ENCODE results near the gene ZNFX1.

Gene ZNFX1

GRCh38 chr20:49230561-49231133 lies 47.2 kb downstream of the ZNFX1 start:
- Histone ChIP-seq H3K27me3 (ENCODE audit: insufficient read depth, poor library complexity, severe bottlenecking) (no peaks in the 10 kb centered on the region), H3K27ac (replicated peaks) (peak overlapping the region; percentile 60), H3K4me3 (replicated peaks; ENCODE audit: insufficient read depth, low read length) (no peak overlapping the region)
- peak; percentile 81 to 88 for DNase-seq (ENCODE audit: low read depth in 1 of 2, low spot score in 1 of 2)
- TF ChIP-seq GABPA (IDR thresholded peaks at IDR 0.05; ENCODE audit: low read depth) (no peak), CTCF (IDR thresholded peaks at IDR 0.05; ENCODE audit: insufficient read depth, low read length) (no peak), SPI1 (IDR thresholded peaks at IDR 0.05; ENCODE audit: borderline replicate concordance, low read depth) (peak; percentile 98), POLR2AphosphoS5 (IDR thresholded peaks at IDR 0.05; ENCODE audit: low read depth) (peak; percentile 57; the same call in 1 of the 2 replicates), REST (IDR thresholded peaks at IDR 0.05; ENCODE audit: insufficient replicate concordance, low read depth) (no peak)

- no peak for DNase-seq (ENCODE audit: low read depth in 1 of 2, low spot score in 1 of 2)
- H3K4me3 ChIP-seq (replicated peaks; ENCODE audit: insufficient read depth, low read length) = no peak overlapping the region
- TF ChIP-seq POLR2AphosphoS5 (IDR thresholded peaks at IDR 0.05; ENCODE audit: low read depth) (no peak), GABPA (IDR thresholded peaks at IDR 0.05; ENCODE audit: low read depth) (no peak), REST (IDR thresholded peaks at IDR 0.05; ENCODE audit: insufficient replicate concordance, low read depth) (no peak), SPI1 (IDR thresholded peaks at IDR 0.05; ENCODE audit: borderline replicate concordance, low read depth) (no peak), CTCF (IDR thresholded peaks at IDR 0.05; ENCODE audit: insufficient read depth, low read length) (no peak)
- H3K27me3 ChIP-seq (ENCODE audit: insufficient read depth, poor library complexity, severe bottlenecking) = no peaks in the 10 kb centered on the region
- peak overlapping the region; percentile 60 for H3K27ac ChIP-seq (replicated peaks)
Observed at GRCh38 chr20:49230021-49230420, 47.8 kb downstream of the ZNFX1 start.

DNA sequence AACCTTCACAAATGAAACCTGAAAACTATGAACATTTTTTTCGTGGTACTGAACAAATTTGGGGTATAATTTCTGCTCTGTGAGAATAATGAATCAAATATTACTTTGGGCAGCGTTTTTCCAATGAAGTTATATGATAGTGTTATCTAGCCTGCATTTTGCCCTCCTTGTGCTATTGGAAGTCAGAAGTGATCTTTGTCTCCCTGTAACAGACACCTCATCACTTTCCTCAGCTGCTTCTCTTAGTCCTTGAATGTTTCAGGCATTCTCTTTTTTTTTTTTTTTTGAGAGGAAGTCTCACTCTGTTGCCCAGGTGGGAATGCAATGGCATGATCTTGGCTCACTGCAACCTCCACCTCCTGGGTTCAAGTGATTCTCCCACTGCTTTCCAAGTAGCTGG lies 48.5 kb downstream of the ZNFX1 start:
- Histone ChIP-seq H3K27me3 (ENCODE audit: insufficient read depth, poor library complexity, severe bottlenecking) (no peaks in the 10 kb centered on the region), H3K4me3 (replicated peaks; ENCODE audit: insufficient read depth, low read length) (no peak overlapping the region), H3K27ac (replicated peaks) (no peak overlapping the region)
- no peak for DNase-seq (ENCODE audit: low read depth in 1 of 2, low spot score in 1 of 2)
- TF ChIP-seq POLR2AphosphoS5 (IDR thresholded peaks at IDR 0.05; ENCODE audit: low read depth) = no peak
- TF ChIP-seq SPI1 (IDR thresholded peaks at IDR 0.05; ENCODE audit: borderline replicate concordance, low read depth) = no peak
- no peak for TF ChIP-seq REST (IDR thresholded peaks at IDR 0.05; ENCODE audit: insufficient replicate concordance, low read depth)
- no peak for TF ChIP-seq CTCF (IDR thresholded peaks at IDR 0.05; ENCODE audit: insufficient read depth, low read length)
- TF ChIP-seq GABPA (IDR thresholded peaks at IDR 0.05; ENCODE audit: low read depth) = no peak
